GM13977 (cell line): ENCODE measurements around the gene CLCN4.

ENCODE experiments used
- DNase-seq: peaks from one replicate; pipeline ENCODE4 v3.0.0; 2012; ENCODE audit warnings: low spot score
- in situ Hi-C: fragments of 300-500 bp; cut with MboI; formaldehyde crosslinking; loops from one replicate; pipeline ENCODE4 v1.12.0; 2022; ENCODE audit warnings: low sequenced_read_pairs, low pct_unique_long_range_greater_than_20kb, mixed read lengths, inconsistent platforms; ENCODE audit not compliant: unreplicated experiment
- TF ChIP-seq, protein P1 (sequence below): IDR thresholded peaks from 2 replicates; pipeline ENCODE4 v1.5.1; 2012; ENCODE audit warnings: mild to moderate bottlenecking, control low read depth; ENCODE audit not compliant: insufficient read depth; ENCODE audit errors: extremely low read depth, missing control alignments

The CLCN4 gene

GRCh38 chrX:10244915-10245622 lies 88.3 kb downstream of the CLCN4 start:
- in situ Hi-C loops = no loop called here
- no peak for DNase-seq
- TF ChIP-seq, protein P1, sequence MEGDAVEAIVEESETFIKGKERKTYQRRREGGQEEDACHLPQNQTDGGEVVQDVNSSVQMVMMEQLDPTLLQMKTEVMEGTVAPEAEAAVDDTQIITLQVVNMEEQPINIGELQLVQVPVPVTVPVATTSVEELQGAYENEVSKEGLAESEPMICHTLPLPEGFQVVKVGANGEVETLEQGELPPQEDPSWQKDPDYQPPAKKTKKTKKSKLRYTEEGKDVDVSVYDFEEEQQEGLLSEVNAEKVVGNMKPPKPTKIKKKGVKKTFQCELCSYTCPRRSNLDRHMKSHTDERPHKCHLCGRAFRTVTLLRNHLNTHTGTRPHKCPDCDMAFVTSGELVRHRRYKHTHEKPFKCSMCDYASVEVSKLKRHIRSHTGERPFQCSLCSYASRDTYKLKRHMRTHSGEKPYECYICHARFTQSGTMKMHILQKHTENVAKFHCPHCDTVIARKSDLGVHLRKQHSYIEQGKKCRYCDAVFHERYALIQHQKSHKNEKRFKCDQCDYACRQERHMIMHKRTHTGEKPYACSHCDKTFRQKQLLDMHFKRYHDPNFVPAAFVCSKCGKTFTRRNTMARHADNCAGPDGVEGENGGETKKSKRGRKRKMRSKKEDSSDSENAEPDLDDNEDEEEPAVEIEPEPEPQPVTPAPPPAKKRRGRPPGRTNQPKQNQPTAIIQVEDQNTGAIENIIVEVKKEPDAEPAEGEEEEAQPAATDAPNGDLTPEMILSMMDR = no peak

DNA sequence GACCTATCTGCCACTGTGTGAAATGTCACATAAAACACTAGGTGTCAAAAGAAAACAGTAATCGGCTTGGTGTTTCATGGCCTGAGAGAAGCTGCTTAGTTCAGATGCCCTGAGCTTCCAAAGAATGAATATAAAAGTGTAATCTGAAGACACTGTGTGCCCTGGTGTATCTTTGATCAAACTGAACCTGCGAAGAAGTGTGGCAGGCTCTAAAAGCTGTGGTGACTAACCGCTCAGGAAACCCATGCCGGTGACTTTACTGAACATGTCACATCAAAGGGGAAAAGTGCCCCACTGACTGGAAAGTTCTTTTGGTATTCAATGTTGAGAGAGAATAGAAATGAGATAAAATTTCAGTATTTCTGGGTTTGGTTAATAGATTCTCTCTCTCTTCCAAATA lies 89.1 kb downstream of the CLCN4 start:
- TF ChIP-seq, protein P1 = no peak
- in situ Hi-C loops = no loop called here
- DNase-seq = no peak

GRCh38 chrX:10246297-10246696 lies 89.5 kb downstream of the CLCN4 start:
- no peak for DNase-seq
- in situ Hi-C loops = no loop called here
- TF ChIP-seq, protein P1 = no peak

DNA sequence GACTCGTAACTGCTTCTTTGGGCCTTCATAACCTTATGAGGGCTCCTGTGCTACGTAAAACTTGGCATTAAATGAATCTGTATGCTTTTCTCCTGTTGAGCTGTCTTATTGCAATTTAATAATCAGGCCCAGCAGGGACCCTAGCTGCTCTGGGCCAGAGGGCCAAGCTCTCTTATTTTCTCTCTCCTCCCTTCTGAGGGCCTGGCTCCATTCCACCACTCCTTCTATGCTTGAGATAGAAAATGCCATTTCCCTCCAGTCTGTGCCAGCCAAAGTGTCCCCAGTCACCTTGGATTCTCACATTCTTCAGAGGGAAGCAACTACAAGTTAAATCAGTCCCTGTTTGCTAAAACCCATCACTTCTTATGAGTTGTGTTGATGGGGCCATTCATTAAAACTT lies 90.1 kb downstream of the CLCN4 start:
- in situ Hi-C loops = no loop called here
- DNase-seq = no peak

DNA sequence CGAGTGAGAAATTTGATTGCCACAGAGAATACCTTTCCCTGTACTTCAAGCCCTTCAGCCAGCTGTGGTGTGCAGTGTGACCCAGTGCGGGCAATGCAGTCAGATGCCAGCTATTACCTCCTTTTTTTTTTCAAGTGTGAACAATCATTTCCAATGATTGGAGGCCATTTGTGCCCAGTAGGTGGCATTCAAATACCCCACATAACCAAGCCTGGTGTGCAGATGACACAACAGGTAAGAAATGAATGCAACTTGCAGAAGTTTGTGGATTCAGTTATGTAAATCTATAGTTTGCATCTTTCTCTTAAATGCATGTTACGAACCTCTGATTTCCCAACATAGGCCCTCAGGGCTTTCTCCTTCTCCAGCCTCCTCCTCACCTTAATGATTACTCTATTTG lies 98.0 kb downstream of the CLCN4 start:
- in situ Hi-C loops = no loop called here
- no peak for DNase-seq
- TF ChIP-seq, protein P1 = no peak

More for the DNA sequence above, 90.1 kb downstream of the CLCN4 start:
- TF ChIP-seq, protein P1 = no peak

- TF ChIP-seq, protein P1 = no peak
- DNase-seq = no peak
- in situ Hi-C loops = no loop called here
These were observed 102.9 kb downstream of the CLCN4 start for GRCh38 chrX:10259716-10260115.
